Dermis lymphatic vessel endothelial cell (primary cell): ENCODE data around the gene VIL1. TPM values are rescaled to one million over a fixed set of nuclear protein-coding genes. Genes with fewer than 3 reads are reported as not detected.

ENCODE experiments used
- total RNA-seq: library from RNA; depleted of rRNA; stranded (reverse); fragments of >200 nt; gene quantifications from 2 replicates; pipeline ENCODE4 v1.2.1, GENCODE V29; 2014

The VIL1 gene
- not detected in 2 replicates for total RNA-seq

DNA sequence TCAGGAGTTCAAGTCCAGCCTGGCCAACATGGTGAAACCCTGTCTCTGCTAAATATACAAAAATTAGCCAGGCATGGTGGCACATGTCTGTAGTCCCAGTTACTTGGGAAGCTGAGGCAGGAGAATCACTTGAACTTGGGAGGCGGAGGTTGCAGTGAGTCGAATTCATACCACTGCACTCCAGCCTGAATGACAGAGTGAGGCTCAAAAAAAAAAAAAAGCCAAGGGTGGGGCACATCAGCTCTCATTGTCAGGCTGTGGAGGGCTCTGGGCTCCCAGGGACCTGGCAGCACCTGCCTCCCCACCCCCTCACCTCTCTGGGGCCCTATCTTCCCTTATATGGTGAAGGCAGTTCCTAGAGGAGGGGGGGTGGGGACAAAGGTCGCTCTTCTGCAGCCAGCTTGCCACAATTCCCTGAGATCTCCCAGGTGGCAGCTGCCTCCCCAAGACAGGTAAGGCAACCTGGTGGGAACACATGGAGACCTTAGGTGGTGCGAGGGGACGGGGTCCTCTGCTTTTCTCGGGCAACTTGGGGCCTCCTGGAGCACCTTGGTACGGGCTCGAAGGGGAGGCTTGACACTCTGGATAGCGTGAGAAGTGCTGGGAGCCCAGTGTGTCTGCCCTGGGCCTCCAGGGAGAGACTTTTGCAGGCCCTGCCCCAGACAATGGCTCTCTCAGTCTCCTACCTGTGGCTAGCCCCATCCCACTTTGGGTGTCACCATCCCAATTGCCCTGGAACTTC is at the start of gene VIL1:
Gene VIL1, plus strand, starts transcription at position 407 of the 742 bp plus-strand sequence. CDS start 4,656 bp downstream, outside the sequence.

DNA sequence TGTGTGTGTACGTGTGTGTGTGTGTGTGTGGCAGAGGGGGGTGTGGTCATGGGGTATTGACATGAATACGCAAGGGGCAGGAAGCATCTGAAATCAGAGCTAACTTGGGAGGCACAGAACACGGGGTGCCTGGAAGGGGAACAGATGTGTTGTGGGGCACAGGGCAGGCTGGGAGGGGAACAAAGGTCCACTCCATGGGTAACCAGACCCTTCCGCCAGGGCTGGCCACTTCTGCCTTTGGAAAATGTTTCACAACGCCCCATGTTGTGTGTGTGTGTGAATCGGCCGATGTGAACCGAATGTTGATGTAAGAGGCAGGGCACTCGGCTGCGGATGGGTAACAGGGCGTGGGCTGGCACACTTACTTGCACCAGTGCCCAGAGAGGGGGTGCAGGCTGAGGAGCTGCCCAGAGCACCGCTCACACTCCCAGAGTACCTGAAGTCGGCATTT is 37.0 kb upstream of the VIL1 start, which contains the start of gene SLC11A1:
Gene SLC11A1, plus strand, starts transcription at position 358 of the 451 bp plus-strand sequence. CDS start 96 bp downstream, outside the sequence.

DNA sequence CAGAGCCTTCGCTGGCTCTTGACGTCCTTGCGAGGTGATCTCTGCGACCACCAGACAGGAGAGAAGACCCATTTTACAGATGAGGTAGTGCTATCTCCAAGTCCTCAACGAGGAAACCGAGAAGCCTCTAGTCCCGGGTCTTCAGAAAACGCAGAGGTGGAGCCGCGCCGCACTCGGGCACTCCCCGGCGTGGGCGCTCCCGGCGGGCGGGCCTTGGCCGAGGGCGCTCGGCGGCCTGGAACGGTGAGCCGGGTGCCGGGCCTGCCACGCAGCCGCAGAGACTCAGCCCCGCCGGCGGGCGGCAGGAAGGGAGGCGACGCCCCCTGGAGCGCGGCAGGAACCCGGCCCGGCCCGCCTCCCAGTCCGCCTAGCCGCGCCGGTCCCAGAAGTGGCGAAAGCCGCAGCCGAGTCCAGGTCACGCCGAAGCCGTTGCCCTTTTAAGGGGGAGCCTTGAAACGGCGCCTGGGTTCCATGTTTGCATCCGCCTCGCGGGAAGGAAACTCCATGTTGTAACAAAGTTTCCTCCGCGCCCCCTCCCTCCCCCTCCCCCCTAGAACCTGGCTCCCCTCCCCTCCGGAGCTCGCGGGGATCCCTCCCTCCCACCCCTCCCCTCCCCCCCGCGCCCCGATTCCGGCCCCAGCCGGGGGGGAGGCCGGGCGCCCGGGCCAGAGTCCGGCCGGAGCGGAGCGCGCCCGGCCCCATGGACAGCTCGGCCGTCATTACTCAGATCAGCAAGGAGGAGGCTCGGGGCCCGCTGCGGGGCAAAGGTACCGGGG is 19.3 kb upstream of the VIL1 start, which contains the start of gene CTDSP1:
Gene CTDSP1, plus strand, starts transcription at position 478 of the 776 bp plus-strand sequence. Its CDS starts 223 bp downstream, at position 701.

Other genes starting within 250 kb of the VIL1 start
- gene ARPC2, start 201.9 kb upstream of the VIL1 start, total RNA-seq: 232 and 237 TPM in 2 replicates
- gene GPBAR1, start 158.1 kb upstream of the VIL1 start, total RNA-seq: 0.09 TPM in 1 of 2 replicates, not detected in the other
- 133 and 152 TPM in 2 replicates for gene AAMP, start 149.0 kb upstream of the VIL1 start, total RNA-seq
- 16.6 and 19.1 TPM in 2 replicates for gene PNKD, start 148.6 kb upstream of the VIL1 start, total RNA-seq
- 119 and 159 TPM in 2 replicates for gene TMBIM1, start 126.6 kb upstream of the VIL1 start, total RNA-seq
- not detected in 2 replicates for gene CATIP, start 62.3 kb upstream of the VIL1 start, total RNA-seq
- gene SLC11A1, start 36.9 kb upstream of the VIL1 start, total RNA-seq: 0.09 and 0.11 TPM in 2 replicates
- 75.3 and 77.3 TPM in 2 replicates for gene CTDSP1, start 19.3 kb upstream of the VIL1 start, total RNA-seq
- gene USP37, start 149.2 kb downstream of the VIL1 start, total RNA-seq: 7.8 and 11.7 TPM in 2 replicates
- gene CNOT9, start 149.7 kb downstream of the VIL1 start, total RNA-seq: 41.3 and 44.3 TPM in 2 replicates
- gene PLCD4, start 188.8 kb downstream of the VIL1 start, total RNA-seq: 1.3 and 2.6 TPM in 2 replicates
- gene ZNF142, start 240.5 kb downstream of the VIL1 start, total RNA-seq: 4.9 and 6.0 TPM in 2 replicates
- gene BCS1L, start 240.6 kb downstream of the VIL1 start, total RNA-seq: 17.7 and 19.7 TPM in 2 replicates